Adrenal gland (tissue), 12 donors: ENCODE results near the gene DCDC2B. TPM values are rescaled to one million over a fixed set of nuclear protein-coding genes. Genes with fewer than 3 reads are reported as not detected.

Experiments used
- DNase-seq, 7 donors: peaks; one replicate each; pipeline ENCODE4 v3.0.0-alpha.2; 2019 to 2020
- H3K27ac ChIP-seq, 5 donors: fragments of 200-600 bp; sonication (generic) in 4 of 5; 1 replicate in 3 of 5; 2 replicates in 2 of 5; pipeline versions ENCODE4 v1.5.1 to v1.8.0; 2016 to 2020; ENCODE audit warnings: mild to moderate bottlenecking in 1 of 5
- H3K27me3 ChIP-seq: fragments of 200-600 bp; 2 replicates; pipeline ENCODE4 v1.8.0; 2021
- H3K36me3 ChIP-seq, 2 donors: fragments of 200-600 bp; replicated peaks in 1 of 2; 1 replicate in 1 of 2; 2 replicates in 1 of 2; pipeline versions ENCODE4 v1.5.1 to v1.8.0; 2018 to 2022
- H3K4me1 ChIP-seq, 2 donors: fragments of 200-600 bp; replicated peaks in 1 of 2; 1 replicate in 1 of 2; 2 replicates in 1 of 2; pipeline versions ENCODE4 v1.5.1 to v1.8.0; 2018 to 2021
- H3K4me3 ChIP-seq, 4 donors: fragments of 200-600 bp; sonication (generic) in 3 of 4; one replicate each; pipeline ENCODE4 v1.5.1; 2016 to 2018
- H3K9me3 ChIP-seq, 3 donors: fragments of 200-600 bp; sonication (generic) in 1 of 3; replicated peaks in 1 of 3; 1 replicate in 2 of 3; 2 replicates in 1 of 3; pipeline versions ENCODE4 v1.5.1 to v1.8.0; 2016 to 2021
- POLR2A ChIP-seq, 2 donors: fragments of 450-650 bp; IDR thresholded peaks; one replicate each; pipeline ENCODE4 v1.6.1; 2017; ENCODE audit warnings: antibody characterized with exemption in 2 of 2, mild to moderate bottlenecking in 2 of 2, moderate library complexity in 1 of 2
- WGBS, 4 donors: extraction: QIAGEN DNeasy Blood & Tissue Kit in 2 of 4; methylation state at CpG; one replicate each; pipeline versions ENCODE4 v1.1.5 to v1.1.7; 2013 to 2017; 5-methylcytosine and 5-hydroxymethylcytosine counted together
- intact Hi-C, 2 donors: fragments of 100-400 bp; cut with DNase I; formaldehyde crosslinking; loops; one replicate each; pipeline versions ENCODE4 v1.14.1 to v1.15.0; 2022 to 2023
- polyA plus RNA-seq, 3 donors: library from polyadenylated mRNA; stranded (reverse); fragments of 200-250 nt in 2 of 3; fragments of 350-450 nt in 1 of 3; fragmentation: Illumina TruSeq in 1 of 3; extraction: RNeasy Lipid Tissue Mini Kit (QIAGEN cat#74804) in 1 of 3; gene quantifications; one replicate each; pipeline ENCODE4 v1.2.3, GENCODE V29; 2013 to 2014
- total RNA-seq, 9 donors: library from RNA; depleted of rRNA in 4 of 9; stranded (reverse); fragments of >200 nt in 4 of 9; fragments of 120-200 nt in 1 of 9; fragmentation: NEBNext Ultra II Directional in 1 of 9; extraction: Animal tissue kit (Norgen Biotek cat#: 25700) in 1 of 9; gene quantifications; one replicate each; pipeline versions ENCODE4 v1.1.0 to v1.2.4, GENCODE V29; 2013 to 2023
- TF ChIP-seq, protein P1 (sequence below), 6 experiments: fragments of 450-650 bp in 4 of 6; fragments of 200-600 bp in 2 of 6; sonication (generic) in 1 of 6; IDR thresholded peaks; 1 replicate in 5 of 6; 2 replicates in 1 of 6; pipeline versions ENCODE4 v1.5.1 to v1.8.0; 2016 to 2021; ENCODE audit warnings: antibody characterized with exemption in 6 of 6, mild to moderate bottlenecking in 2 of 6, moderate library complexity in 1 of 6
- donor health status: healthy with polysubstance abuse.
- donor health status: Bipolar disorder and iron deficiency.
- donor health status: DM: yes; HTN: yes; CAD: no.
- donor health status: DM: no; HTN: no; CAD: no.
- donor health status: DM: no; HTN: no; CAD: no.
- donor health status: DM: yes; HTN: yes; CAD: no.

The DCDC2B gene
- total and polyA plus RNA-seq, 12 donors, result not detected

DNA sequence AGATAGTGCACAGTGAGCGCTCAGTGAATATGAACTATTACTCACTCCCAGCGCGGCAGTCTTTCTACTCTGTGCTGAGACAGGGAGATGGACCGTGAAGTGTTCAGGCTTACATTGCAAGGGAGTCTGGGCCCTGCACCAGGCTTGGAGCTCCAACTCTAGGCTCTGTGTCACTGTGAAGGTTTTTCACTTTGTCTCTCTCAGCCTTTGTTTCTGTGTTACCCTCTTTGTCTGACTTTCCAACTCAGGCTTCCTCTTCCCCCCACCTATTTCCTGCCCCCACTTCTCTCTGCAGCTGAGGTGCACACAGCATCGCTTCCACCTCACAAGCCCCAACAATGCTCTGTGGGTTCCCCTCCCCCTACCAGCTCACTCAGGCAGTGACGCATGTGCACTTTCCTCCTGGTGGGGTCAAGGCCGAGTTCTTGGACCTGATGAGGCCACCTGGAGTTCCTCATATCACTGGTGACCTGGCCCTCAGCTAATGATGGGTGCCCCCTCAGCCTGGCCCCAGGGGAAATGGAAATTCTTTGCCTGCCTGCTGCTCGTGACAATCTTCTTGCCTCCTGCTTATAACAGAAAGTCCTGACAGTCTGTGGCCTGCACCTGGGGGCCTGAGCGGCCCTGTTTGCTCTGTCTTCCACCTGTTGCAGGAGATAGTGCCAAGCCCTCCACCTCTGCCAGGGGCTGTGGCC, 41.1 kb downstream of the DCDC2B start:
- Histone ChIP-seq H3K27me3 (no peaks in the 10 kb centered on the region), H3K36me3 (no peaks in the 10 kb centered on the region), H3K4me3 (no peak overlapping the region), H3K9me3 (no peaks in the 10 kb centered on the region), H3K4me1 (peaks cover 0 to 19% of the 10 kb centered on the region in 2 donors), H3K27ac (peak overlapping the region in 3 of 5 donors; percentile 45 to 72 (median 60))
- intact Hi-C loops, result loop anchor here in 1 of 2 donors (5.0 kb wide), 1 partner anchor 48 kb away; the partner anchor contains the start of gene CCDC28B
- peak; percentile 53 to 86 (median 69) for DNase-seq
- TF ChIP-seq POLR2A (IDR thresholded peaks at IDR 0.05), result peak in 1 of 2 donors; percentile 12
- TF ChIP-seq, protein P1, sequence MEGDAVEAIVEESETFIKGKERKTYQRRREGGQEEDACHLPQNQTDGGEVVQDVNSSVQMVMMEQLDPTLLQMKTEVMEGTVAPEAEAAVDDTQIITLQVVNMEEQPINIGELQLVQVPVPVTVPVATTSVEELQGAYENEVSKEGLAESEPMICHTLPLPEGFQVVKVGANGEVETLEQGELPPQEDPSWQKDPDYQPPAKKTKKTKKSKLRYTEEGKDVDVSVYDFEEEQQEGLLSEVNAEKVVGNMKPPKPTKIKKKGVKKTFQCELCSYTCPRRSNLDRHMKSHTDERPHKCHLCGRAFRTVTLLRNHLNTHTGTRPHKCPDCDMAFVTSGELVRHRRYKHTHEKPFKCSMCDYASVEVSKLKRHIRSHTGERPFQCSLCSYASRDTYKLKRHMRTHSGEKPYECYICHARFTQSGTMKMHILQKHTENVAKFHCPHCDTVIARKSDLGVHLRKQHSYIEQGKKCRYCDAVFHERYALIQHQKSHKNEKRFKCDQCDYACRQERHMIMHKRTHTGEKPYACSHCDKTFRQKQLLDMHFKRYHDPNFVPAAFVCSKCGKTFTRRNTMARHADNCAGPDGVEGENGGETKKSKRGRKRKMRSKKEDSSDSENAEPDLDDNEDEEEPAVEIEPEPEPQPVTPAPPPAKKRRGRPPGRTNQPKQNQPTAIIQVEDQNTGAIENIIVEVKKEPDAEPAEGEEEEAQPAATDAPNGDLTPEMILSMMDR (IDR thresholded peaks at IDR 0.05), result no peak
- WGBS, 4 donors, result 44 to 54% (median 49%) methylated on average over 5 to 9 of the region's 9 CpGs

DNA sequence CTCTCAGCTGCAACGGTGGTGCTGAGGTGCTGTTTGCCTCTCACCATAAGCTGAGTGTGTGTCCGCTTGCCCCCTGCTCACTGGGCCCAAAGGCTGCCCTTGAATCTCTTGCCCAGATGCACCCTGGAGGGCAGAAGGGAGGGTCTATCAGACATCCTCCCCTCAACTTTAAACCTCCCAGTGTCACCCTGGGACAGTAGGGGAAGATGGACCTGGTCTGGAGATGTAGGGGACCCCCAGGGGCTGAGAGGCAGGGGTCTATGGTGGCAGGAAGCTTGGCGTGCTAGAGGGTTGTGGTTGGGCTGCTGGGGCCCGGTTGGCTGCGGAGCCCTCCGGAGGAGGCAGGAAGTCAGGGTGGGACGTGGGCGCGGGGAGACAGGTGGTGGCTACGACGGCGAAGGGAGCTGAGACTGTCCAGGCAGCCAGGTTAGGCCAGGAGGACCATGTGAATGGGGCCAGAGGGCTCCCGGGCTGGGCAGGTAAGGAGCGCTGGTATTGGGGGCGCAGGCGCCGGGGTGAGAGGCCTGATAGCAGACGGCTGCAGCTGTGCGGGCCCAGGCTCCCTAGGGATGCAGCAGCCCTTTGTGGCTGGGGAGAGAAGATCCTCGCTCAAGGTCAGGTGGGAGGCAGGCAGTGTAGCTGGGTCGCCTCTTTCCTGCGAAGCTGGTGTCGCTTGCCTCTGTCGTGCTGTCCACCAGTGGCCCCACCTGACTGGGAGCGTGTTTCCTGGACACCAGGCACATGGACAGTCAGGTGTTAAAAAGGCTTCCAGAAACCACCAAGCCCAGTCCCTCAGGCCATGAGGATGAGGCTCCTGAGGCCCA, 42.2 kb downstream of the DCDC2B start, which contains the start of gene LCK:
Gene LCK (plus strand): TSS at position 373 of the 824 bp plus-strand sequence. CDS start 23,065 bp downstream, outside the sequence.
- peak within 1 kb of the TSS in 3 of 5 donors; percentile 45 to 72 (median 60) for H3K27ac ChIP-seq
- H3K27me3 ChIP-seq, result no peaks in the 10 kb centered on the region
- peaks cover 0 to 17% of the 10 kb centered on the region in 2 donors for H3K4me1 ChIP-seq
- DNase-seq, result no peak
- no peaks in the 10 kb centered on the region for H3K36me3 ChIP-seq
- no peak for TF ChIP-seq POLR2A (IDR thresholded peaks at IDR 0.05)
- TF ChIP-seq, protein P1 (IDR thresholded peaks at IDR 0.05), result no peak
- intact Hi-C loops, result no loop called here
- no peak within 1 kb of the TSS for H3K4me3 ChIP-seq
- H3K9me3 ChIP-seq, result no peaks in the 10 kb centered on the region
- WGBS, 4 donors, result 75 to 84% (median 81%) methylated on average over 17 to 25 of the region's 25 CpGs

DNA sequence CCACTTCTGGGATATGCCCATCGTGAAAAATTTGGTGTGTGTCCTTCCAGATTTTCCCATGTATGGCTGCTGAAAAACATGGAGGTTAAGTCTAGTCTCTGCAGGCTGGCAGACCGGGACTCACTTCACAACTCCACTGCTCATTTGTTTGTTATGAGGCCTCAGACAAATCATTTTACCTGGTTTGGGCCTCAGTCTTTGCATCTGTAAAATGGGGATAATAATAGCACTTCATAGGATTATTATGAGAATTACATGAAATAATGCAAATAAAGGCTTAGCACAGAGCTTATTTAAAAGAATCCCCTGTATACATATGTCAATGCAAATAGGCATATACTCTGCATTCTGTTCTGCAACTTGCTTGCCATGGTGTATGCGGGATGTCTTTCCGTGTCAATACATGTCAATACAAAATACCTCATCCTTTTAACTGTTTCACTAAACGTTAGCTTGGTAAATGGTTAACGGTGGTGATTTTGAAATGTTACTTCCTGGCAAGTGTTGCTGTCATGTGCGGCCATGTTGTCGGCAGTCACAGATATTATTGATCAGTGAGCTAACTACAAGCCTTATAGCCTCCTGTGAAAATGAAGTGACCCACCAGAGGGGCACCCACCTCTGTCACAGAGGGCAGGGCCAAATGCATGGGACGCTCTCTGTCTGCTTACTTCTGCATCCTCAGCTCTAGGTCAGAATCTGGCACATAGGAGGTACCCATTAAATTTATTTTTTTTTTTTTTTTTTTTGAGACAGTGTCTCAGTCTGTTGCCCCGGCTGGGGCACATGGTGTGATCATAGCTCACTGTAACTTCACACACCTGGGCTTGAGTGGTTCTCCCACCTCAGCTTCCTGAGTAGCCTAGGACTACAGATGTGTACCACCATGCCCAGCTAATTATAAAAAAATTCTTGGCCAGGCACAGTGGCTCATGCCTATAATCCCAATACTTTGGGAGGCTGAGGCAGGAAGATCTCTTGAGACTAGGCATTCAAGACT, 46.5 kb downstream of the DCDC2B start:
- H3K4me1 ChIP-seq, result peaks cover 0 to 1% of the 10 kb centered on the region in 2 donors
- H3K27me3 ChIP-seq, result no peaks in the 10 kb centered on the region
- DNase-seq, result no peak
- no peaks in the 10 kb centered on the region for H3K36me3 ChIP-seq
- no peak overlapping the region for H3K27ac ChIP-seq
- intact Hi-C loops, result no loop called here
- H3K9me3 ChIP-seq, result no peaks in the 10 kb centered on the region
- WGBS, 4 donors, result 82 to 86% (median 83%) methylated on average over 10 of the region's 10 CpGs
- no peak overlapping the region for H3K4me3 ChIP-seq
- TF ChIP-seq, protein P1 (IDR thresholded peaks at IDR 0.05), result no peak
- TF ChIP-seq POLR2A (IDR thresholded peaks at IDR 0.05), result no peak
